Activated CD8-positive, alpha-beta T cell treated with anti-CD3 and anti-CD28 coated beads for 36 hours (primary cell): ENCODE data around the gene CPA5. TPM values are rescaled to one million over a fixed set of nuclear protein-coding genes. Genes with fewer than 3 reads are reported as not detected.
A peak's percentile ranks its signal among the peaks of the same experiment; 100 is the strongest.

Experiments used
- ATAC-seq: fragments of 200-7000 bp; cut with Tn5 transposase; one replicate; pipeline ENCODE4 v1.10.0; 2021; ENCODE audit warnings: mild to moderate bottlenecking, moderate library complexity
- CTCF ChIA-PET: fragments of 350-600 bp; sonication (Branson Sonifier 250); formaldehyde crosslinking; loops from one replicate; lab custom pipeline; 2021; ENCODE audit warnings: antibody characterized with exemption; lab: Charles Lee
- POLR2A ChIA-PET: fragments of 350-600 bp; sonication (Branson Sonifier 250); formaldehyde crosslinking; loops from one replicate; lab custom pipeline; 2021; ENCODE audit warnings: antibody characterized with exemption; lab: Charles Lee
- DNase-seq: peaks from one replicate; pipeline ENCODE4 v3.0.0-alpha.2; 2020
- H3K27ac Mint-ChIP-seq: one replicate; pipeline ENCODE4 v1.8.0; 2021; ENCODE audit warnings: mild to moderate bottlenecking, mixed read lengths
- H3K27me3 Mint-ChIP-seq: one replicate; pipeline ENCODE4 v1.8.0; 2021; ENCODE audit warnings: mixed read lengths
- H3K36me3 Mint-ChIP-seq: one replicate; pipeline ENCODE4 v1.8.0; 2021; ENCODE audit warnings: low read depth, mixed read lengths
- H3K4me1 Mint-ChIP-seq: one replicate; pipeline ENCODE4 v1.8.0; 2021; ENCODE audit warnings: low read depth, mixed read lengths
- H3K4me3 Mint-ChIP-seq: one replicate; pipeline ENCODE4 v1.8.0; 2021; ENCODE audit warnings: mild to moderate bottlenecking, moderate library complexity, mixed read lengths
- H3K9me3 Mint-ChIP-seq: one replicate; pipeline ENCODE4 v1.8.0; 2021; ENCODE audit warnings: mixed read lengths
- CTCF ChIP-seq: fragments of 200-600 bp; IDR thresholded peaks from one replicate; pipeline ENCODE4 v1.8.0; 2022; ENCODE audit warnings: antibody characterized with exemption, mild to moderate bottlenecking
- intact Hi-C: fragments of 100-400 bp; cut with micrococcal nuclease; formaldehyde crosslinking; loops from one replicate; pipeline ENCODE4 v1.10.0; 2022
- total RNA-seq, 2 experiments: library from RNA; stranded (reverse); gene quantifications; one replicate each; pipeline ENCODE4 v1.2.3, GENCODE V29; 2021

Gene CPA5
- total RNA-seq, 2 experiments from 2014 or later, result 0.25 to 0.88 TPM

DNA sequence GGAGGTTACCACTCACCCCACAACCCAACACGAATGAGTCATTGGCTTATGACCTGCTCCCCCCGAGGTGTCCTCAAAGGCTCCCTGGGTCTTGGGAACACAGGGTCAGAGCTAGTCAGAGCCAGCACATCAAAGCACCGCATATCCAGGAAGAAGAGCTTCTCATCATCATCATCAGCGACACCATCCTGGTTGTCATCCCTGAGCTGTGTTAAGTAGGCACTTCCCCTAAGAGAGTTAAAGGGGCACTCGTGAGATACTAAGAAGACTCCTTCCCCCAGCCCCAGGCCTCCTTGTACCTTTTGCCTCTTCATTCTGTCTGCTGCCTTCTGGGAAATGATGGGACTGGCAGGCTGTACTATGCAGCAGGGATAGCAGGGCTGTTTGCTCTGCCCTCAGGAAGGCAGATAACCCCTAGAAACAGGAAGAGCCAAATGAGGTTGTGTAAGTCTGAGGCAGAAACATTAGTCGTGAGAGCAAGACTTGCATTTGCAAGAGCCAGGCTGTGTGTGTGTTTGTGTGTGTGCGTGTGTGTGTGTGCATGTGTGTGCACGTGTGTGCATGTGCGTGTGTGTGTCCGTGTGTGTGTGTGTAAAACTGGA lies 24.6 kb downstream of the CPA5 start:
- Mint-ChIP-seq H3K9me3 (peaks cover 3% of the 10 kb centered on the region), H3K4me1 (peaks cover 25% of the 10 kb centered on the region), H3K27me3 (no peaks in the 10 kb centered on the region), H3K27ac (no peak overlapping the region), H3K4me3 (no peak overlapping the region), H3K36me3 (no peaks in the 10 kb centered on the region)
- ATAC-seq (peak; percentile 19), DNase-seq (peak; percentile 12)
- ChIA-PET POLR2A (no interaction called here), CTCF (interaction anchor here (1.0 kb wide), 1 partner anchor 73 kb away, joined by 3 read pairs; no protein-coding TSS in a partner anchor)
- intact Hi-C loops, result no loop called here
- no peak for TF ChIP-seq CTCF

- ChIA-PET POLR2A (interaction anchor here (1.5 kb wide), 1 partner anchor 22 kb away, joined by 4 read pairs; no protein-coding TSS in a partner anchor), CTCF (no interaction called here)
- Mint-ChIP-seq H3K4me1 (peaks cover 25% of the 10 kb centered on the region), H3K4me3 (no peak overlapping the region), H3K9me3 (peaks cover 3% of the 10 kb centered on the region), H3K27me3 (no peaks in the 10 kb centered on the region), H3K27ac (no peak overlapping the region), H3K36me3 (no peaks in the 10 kb centered on the region)
- intact Hi-C loops, result no loop called here
- no peak for ATAC-seq
- TF ChIP-seq CTCF, result no peak
- DNase-seq, result no peak
Observed at GRCh38 chr7:130369831-130370550, 25.4 kb downstream of the CPA5 start.

GRCh38 chr7:130371046-130371445 lies 26.4 kb downstream of the CPA5 start:
- TF ChIP-seq CTCF, result no peak
- Mint-ChIP-seq H3K36me3 (no peaks in the 10 kb centered on the region), H3K4me1 (peaks cover 20% of the 10 kb centered on the region), H3K9me3 (peaks cover 5% of the 10 kb centered on the region), H3K4me3 (no peak overlapping the region), H3K27ac (no peak overlapping the region), H3K27me3 (no peaks in the 10 kb centered on the region)
- no peak for DNase-seq
- intact Hi-C loops, result no loop called here
- ChIA-PET POLR2A (interaction anchor here (0.6 to 1.5 kb wide), 2 partner anchors 21 to 434 kb away, joined by 3 to 4 read pairs; no protein-coding TSS in a partner anchor), CTCF (no interaction called here)
- ATAC-seq, result no peak

DNA sequence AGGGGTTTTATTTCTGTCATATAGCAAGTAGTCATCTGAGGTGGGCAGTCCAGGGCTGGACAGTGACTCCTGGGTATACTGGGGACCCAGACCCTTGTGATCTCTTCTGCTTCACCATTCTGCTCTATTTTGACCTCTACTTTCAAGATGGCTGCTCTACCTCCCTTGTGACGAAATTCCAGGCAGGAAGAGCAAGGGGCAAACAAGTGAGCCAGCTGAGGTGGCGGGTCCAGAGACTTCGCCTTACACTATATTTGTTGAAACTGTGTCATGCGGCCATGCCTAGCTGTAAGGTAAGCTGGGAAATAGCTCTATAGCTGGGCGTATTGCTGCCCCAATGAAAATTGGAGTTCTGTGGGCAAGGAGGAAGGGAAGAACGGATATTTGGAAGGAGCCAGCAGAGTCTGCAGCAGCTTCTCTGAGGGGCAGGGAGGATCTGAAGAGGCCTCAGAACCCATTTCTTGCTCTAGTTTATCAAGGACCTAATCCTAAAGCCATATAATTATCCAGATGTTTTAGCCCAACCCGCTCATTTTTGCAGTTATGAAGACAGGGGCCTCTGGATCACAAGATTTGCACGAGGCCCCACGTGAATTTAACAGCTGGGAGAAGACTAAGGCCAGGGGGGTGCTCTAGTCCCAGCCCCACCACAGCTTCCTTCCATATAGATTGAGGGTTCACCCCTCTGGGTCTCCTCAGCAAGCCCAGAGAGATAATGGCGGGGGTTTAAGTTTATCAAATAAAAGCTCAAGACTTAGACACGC lies 28.0 kb downstream of the CPA5 start:
- Mint-ChIP-seq H3K27ac (no peak overlapping the region), H3K36me3 (no peaks in the 10 kb centered on the region), H3K4me1 (peaks cover 11% of the 10 kb centered on the region), H3K9me3 (peaks cover 8% of the 10 kb centered on the region), H3K4me3 (no peak overlapping the region), H3K27me3 (no peaks in the 10 kb centered on the region)
- no peak for ATAC-seq
- no peak for DNase-seq
- TF ChIP-seq CTCF, result no peak
- ChIA-PET POLR2A (interaction anchor here (0.6 kb wide), 1 partner anchor 119 kb away, joined by 3 read pairs; the partner anchor contains the start of gene MEST), CTCF (no interaction called here)
- intact Hi-C loops, result no loop called here
